Measurements from ENCODE around the gene FOSL2. TPM values are rescaled to one million over a fixed set of nuclear protein-coding genes. Genes with fewer than 3 reads are reported as not detected.

FOSL2 gene
- polyA plus RNA-seq, 1 donor (not counting 4 experiments of a cell fraction or from before 2014, with no cell fraction given): 24.1 TPM

- FAIRE-seq (no peak), DNase-seq (ENCODE audit: low read depth, low spot score) (no peak)
- H3K27me3 ChIP-seq (ENCODE audit: control insufficient read depth, extremely low read depth, insufficient read depth, low read length): no peaks in the 10 kb centered on the region
- H3K4me3 ChIP-seq (ENCODE audit: control insufficient read depth in 2 of 3, extremely low read depth in 1 of 3, insufficient read depth in 2 of 3, low read depth in 1 of 3, low read length in 3 of 3): no peak overlapping the region
- no peak overlapping the region for H3K9ac ChIP-seq (ENCODE audit: control insufficient read depth, extremely low read depth, insufficient read depth, low read length)
- H2AFZ ChIP-seq (ENCODE audit: control insufficient read depth, low read length): no peak overlapping the region
- TF ChIP-seq EZH2 (IDR thresholded peaks at IDR 0.05; ENCODE audit: low read length) (no peak), CTCF (optimal IDR thresholded peaks at IDR 0.05 in 1 of 3, IDR thresholded peaks at IDR 0.05 in 1 of 3, conservative IDR thresholded peaks at IDR 0.05 in 1 of 3; ENCODE audit: extremely low read depth in 1 of 3, insufficient read depth in 2 of 3, low read length in 3 of 3) (no peak)
- H3K4me2 ChIP-seq (ENCODE audit: control insufficient read depth, extremely low read depth, insufficient read depth, low read depth, low read length): no peak overlapping the region
- peaks cover 3% of the 10 kb centered on the region for H3K9me1 ChIP-seq (ENCODE audit: control insufficient read depth, extremely low read depth, insufficient read depth, low read length)
- no peaks in the 10 kb centered on the region for H3K9me3 ChIP-seq (ENCODE audit: control insufficient read depth, low read depth, low read length)
- H3K79me2 ChIP-seq (ENCODE audit: control insufficient read depth, insufficient read depth, low read length): peaks cover 8% of the 10 kb centered on the region
- H3K4me1 ChIP-seq (ENCODE audit: control insufficient read depth, extremely low read depth, insufficient read depth, low read length): peaks cover 7% of the 10 kb centered on the region
- H4K20me1 ChIP-seq (ENCODE audit: control insufficient read depth, extremely low read depth, insufficient read depth, low read length): peaks cover 2% of the 10 kb centered on the region
- no peak overlapping the region for H3K27ac ChIP-seq (ENCODE audit: control insufficient read depth, insufficient read depth, low read length)
- peaks cover 41 to 61% of the 10 kb centered on the region in 2 experiments for H3K36me3 ChIP-seq (ENCODE audit: control insufficient read depth in 2 of 2, extremely low read depth in 1 of 2, insufficient read depth in 2 of 2, low read length in 2 of 2)
- dilution Hi-C loops (cut with MboI; ENCODE audit: extremely low pct_ligation_motif_present, low sequenced_read_pairs): no loop called here
These were observed 21.2 kb downstream of the FOSL2 start for GRCh38 chr2:28413899-28414295.

GRCh38 chr2:28414583-28414982 is 21.9 kb downstream of the FOSL2 start:
- Histone ChIP-seq H3K27me3 (ENCODE audit: control insufficient read depth, extremely low read depth, insufficient read depth, low read length) (no peaks in the 10 kb centered on the region), H3K9me3 (ENCODE audit: control insufficient read depth, low read depth, low read length) (no peaks in the 10 kb centered on the region), H3K9me1 (ENCODE audit: control insufficient read depth, extremely low read depth, insufficient read depth, low read length) (no peaks in the 10 kb centered on the region), H3K4me2 (ENCODE audit: control insufficient read depth, extremely low read depth, insufficient read depth, low read depth, low read length) (no peak overlapping the region), H3K9ac (ENCODE audit: control insufficient read depth, extremely low read depth, insufficient read depth, low read length) (no peak overlapping the region), H3K4me1 (ENCODE audit: control insufficient read depth, extremely low read depth, insufficient read depth, low read length) (no peaks in the 10 kb centered on the region), H3K27ac (ENCODE audit: control insufficient read depth, insufficient read depth, low read length) (no peak overlapping the region), H3K36me3 (ENCODE audit: control insufficient read depth in 2 of 2, extremely low read depth in 1 of 2, insufficient read depth in 2 of 2, low read length in 2 of 2) (peaks cover 35 to 58% of the 10 kb centered on the region in 2 experiments), H3K4me3 (ENCODE audit: control insufficient read depth in 2 of 3, extremely low read depth in 1 of 3, insufficient read depth in 2 of 3, low read depth in 1 of 3, low read length in 3 of 3) (no peak overlapping the region), H4K20me1 (ENCODE audit: control insufficient read depth, extremely low read depth, insufficient read depth, low read length) (peaks cover 2% of the 10 kb centered on the region), H3K79me2 (ENCODE audit: control insufficient read depth, insufficient read depth, low read length) (peaks cover 7% of the 10 kb centered on the region), H2AFZ (ENCODE audit: control insufficient read depth, low read length) (no peak overlapping the region)
- dilution Hi-C loops (cut with MboI; ENCODE audit: extremely low pct_ligation_motif_present, low sequenced_read_pairs): no loop called here
- DNase-seq (ENCODE audit: low read depth, low spot score) (no peak), FAIRE-seq (no peak)
- no peak for TF ChIP-seq EZH2 (IDR thresholded peaks at IDR 0.05; ENCODE audit: low read length)
- TF ChIP-seq CTCF (optimal IDR thresholded peaks at IDR 0.05 in 1 of 3, IDR thresholded peaks at IDR 0.05 in 1 of 3, conservative IDR thresholded peaks at IDR 0.05 in 1 of 3; ENCODE audit: extremely low read depth in 1 of 3, insufficient read depth in 2 of 3, low read length in 3 of 3): no peak
